HuH-7 (cell line): Measurements from ENCODE around the gene EFNA3.

Experiments
- DNase-seq: peaks from one replicate; pipeline ENCODE4 v3.0.0; 2011; ENCODE audit warnings: low spot score

The EFNA3 gene

DNA sequence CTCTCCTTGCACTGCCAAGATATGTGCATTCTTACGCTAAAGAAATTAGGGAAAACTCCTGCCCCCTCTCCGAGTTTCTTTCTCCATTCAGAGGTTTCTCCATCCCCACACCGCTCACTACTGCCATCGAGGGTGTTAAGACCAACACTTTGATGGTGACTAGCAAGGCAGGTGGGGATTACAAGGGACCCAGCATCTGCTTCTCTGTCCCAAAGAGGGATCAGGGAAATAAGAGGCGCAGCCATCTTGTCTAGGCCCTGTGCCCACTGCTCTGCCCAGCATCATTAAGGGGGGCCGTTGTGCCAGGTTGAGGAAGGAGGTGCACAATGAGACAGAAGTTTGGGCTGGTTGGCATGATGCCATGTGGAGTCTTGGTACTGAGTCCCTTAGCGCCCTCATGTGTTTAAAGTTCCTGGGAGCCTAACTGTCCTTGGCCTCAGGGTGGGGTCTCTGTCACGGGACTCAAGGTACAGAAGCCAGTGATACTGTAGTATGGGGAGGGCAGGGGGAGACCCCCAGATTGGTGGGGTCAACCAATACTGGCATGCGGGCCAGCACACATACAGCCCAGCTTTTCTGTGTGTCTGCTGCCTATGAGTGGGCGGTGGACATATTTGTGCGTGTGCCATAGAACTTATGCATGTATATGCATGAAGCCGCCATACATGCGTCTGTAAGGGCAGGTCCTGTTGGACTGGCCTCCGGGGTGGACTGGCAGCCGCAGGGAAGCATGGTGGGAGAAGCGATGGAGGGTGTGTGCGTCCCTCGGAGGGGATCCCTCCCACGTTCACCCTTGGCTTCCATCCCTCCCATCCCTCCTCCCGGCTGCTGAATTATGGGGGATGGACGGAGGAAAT, 5.5 kb downstream of the EFNA3 start:
- DNase-seq: no peak

DNA sequence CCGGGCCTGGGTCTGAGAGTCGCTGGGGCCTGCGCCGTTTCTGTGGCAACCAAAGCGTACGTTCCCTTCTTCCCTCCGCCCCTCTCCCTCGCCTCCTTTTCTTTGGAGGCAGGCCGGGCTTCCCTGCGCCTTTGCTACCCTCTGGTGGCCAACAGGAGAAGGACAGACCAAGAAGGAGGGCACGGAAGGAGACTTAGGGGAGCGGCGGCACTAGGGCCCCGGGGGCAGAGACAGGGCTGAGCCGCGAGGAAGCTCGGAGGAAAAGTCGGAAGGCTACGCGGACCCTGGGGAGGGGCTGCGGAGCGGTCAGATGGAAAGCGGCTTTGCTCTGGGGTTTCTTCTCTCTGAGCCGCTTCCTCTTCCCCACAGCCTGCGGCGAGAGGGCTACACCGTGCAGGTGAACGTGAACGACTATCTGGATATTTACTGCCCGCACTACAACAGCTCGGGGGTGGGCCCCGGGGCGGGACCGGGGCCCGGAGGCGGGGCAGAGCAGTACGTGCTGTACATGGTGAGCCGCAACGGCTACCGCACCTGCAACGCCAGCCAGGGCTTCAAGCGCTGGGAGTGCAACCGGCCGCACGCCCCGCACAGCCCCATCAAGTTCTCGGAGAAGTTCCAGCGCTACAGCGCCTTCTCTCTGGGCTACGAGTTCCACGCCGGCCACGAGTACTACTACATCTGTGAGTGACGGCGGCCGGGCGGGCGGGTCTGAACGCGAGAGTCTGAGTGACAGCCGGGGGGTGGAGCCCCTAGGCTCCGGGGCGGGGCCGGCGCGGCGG, 6.3 kb downstream of the EFNA3 start:
- peak; percentile 96 for DNase-seq

- DNase-seq: no peak
Observed at GRCh38 chr1:155085504-155086127, 7.0 kb downstream of the EFNA3 start.

DNA sequence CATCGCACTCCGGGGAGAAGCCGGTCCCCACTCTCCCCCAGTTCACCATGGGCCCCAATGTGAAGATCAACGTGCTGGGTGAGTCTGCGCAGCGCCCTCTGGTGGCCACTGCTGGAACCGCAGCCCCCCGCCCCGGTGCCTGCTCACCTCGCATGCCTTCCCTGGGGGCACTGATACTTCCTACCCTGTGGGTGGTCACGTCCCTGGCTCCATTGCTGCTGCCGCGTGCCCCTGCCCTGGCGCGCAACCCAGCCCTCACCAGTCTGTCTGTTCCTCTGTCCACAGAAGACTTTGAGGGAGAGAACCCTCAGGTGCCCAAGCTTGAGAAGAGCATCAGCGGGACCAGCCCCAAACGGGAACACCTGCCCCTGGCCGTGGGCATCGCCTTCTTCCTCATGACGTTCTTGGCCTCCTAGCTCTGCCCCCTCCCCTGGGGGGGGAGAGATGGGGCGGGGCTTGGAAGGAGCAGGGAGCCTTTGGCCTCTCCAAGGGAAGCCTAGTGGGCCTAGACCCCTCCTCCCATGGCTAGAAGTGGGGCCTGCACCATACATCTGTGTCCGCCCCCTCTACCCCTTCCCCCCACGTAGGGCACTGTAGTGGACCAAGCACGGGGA, 7.6 kb downstream of the EFNA3 start:
- peak; percentile 90 for DNase-seq

GRCh38 chr1:155086856-155087535, 8.4 kb downstream of the EFNA3 start:
- DNase-seq: peak; percentile 60

DNA sequence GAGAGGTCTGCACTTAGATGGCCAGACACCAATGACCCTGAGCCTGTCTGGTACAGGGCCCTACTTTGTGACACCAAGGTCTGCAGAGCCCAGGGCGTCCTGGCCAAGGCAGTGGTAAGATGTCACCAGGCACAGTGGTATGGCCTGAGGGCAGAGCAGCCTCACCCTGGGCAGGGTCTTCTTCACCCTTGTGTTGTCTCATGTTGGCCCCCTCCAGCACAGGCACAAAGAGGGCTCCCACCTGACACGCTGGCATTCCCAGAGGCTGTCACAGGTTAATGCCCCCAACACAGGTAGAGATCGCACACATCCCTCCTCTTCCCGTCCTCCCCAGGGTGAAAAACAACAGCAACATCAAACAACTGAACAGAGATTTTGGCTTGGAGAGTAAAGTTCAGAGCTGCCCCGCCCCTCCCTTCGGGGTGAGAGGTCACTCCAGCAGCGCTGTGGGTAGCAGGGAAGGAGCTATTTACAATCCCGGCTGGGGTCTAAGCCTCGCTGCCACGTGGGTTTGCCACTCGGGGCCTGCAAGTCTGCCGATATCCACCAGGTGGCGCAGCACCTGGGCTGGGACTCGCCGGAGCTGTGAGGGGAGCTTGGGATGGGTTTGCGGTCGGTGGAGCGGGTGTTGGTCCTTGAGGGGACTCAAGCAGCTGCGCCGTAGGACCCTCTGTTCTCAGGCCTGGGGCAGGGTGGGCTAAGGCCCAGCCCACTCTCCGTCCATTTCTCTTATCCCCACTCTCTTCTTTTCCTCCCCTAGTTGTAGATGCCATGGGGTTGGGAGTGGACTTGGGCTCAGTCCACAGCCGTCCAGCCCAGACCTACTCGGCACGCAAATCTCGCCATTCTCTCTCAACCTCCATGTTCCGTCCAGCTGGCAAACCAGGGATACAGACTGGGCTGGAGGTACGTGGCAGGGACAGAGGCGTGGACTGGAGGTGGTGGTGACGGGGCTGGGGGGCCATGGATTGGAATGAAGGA, 12.7 kb downstream of the EFNA3 start:
- peak; percentile 91 for DNase-seq

GRCh38 chr1:155092131-155092530, 13.5 kb downstream of the EFNA3 start:
- DNase-seq: no peak

- no peak for DNase-seq
Observed at GRCh38 chr1:155092641-155093040, 14.0 kb downstream of the EFNA3 start.

DNA sequence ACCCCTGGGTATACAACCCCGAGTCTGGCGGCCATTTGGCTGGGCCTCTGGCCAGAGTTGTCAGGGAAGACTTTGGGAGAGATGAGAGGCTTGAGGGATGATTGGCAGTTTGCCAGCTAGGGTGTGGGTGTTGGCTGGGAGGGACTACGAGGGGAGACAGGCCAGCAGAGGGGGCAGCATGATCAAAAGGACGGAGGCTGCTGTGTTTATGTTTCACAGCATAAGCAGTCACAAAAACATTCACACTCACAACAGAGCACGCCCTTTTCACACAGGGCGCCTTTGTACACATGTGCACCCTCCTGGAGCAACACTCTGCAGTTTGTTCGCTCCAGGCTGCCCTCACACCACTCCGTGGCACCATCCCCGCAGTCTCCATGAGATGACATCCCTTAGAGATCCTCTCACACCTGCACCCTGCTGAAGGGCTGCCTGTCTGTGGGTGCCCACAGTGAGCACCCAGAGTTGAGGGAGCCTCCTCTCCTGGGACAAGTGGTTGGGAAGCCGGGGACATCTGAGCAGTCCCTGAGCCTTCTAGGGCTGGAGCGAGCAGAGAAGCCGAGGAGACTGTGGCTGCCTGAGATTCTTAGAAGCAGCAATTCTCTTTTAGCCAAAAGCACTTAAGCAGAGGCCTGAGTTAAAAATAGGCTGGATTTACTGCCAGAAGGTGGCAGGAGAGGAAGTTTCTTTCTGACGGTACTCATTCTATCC, 15.4 kb downstream of the EFNA3 start:
- no peak for DNase-seq

- no peak for DNase-seq
Observed at GRCh38 chr1:155094622-155094948, 15.9 kb downstream of the EFNA3 start.

- no peak for DNase-seq
Observed at GRCh38 chr1:155099331-155099730, 20.7 kb downstream of the EFNA3 start.

DNA sequence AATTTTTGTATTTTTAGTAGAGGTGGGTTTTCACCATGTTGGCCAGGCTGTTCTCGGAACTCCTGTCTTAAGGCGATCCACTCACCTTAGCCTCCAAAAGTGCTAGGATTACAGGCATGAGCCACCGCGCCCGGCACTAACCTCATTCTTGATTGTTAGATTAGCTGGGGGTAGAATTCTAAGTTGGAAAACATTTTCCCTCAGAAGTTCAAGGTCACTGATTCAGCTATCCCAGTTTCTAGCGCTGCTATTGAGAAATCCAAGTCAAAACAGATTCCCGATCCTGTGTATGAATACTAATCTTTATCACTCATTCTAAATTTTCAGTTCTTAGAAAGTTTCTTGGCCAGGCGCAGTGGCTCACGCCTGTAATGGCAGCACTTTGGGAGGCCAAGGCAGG, 24.7 kb downstream of the EFNA3 start:
- DNase-seq: no peak

DNA sequence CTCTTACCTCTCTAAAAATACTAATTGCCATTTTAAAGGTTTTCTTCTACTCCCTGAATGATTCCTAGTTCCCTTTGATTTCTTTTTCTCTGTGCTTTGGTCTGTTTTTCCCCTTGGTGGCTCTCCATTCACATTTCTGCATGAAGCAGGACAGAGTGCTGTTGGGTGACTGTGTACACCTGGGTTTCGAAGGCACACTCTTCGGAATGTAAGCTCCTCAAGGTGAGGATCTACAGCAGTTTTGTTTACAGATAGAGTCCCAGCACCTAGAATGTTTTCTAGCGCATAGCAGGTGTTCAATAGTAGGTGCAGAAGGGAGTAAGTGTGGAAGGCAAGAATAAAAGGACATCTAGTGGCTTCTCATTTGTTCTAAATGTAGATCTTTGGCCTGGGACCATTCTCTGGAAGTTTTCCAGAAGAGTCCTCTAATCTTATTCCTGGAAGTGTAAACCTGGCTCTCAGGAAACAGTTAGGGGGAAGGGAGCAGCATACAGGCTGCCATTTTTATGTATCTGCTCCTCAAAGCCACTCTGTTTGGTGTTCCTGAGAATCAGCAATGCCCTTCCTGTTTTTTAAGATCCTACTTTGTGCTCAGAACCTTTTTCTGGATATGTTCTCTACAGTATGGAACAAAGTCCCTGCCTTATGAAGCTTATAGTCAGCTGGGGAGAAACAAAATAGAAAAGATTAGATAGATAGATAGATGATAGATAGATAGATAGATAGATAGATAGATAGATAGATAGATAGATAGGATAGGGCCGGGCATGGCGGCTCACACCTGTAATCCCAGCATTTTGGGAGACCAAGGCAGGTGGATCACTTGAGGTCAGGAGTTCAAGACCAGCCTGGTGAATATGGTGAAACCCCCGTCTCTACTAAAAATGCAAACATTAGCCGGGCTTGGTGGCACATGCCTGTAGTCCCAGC, 26.2 kb downstream of the EFNA3 start:
- DNase-seq: no peak

DNA sequence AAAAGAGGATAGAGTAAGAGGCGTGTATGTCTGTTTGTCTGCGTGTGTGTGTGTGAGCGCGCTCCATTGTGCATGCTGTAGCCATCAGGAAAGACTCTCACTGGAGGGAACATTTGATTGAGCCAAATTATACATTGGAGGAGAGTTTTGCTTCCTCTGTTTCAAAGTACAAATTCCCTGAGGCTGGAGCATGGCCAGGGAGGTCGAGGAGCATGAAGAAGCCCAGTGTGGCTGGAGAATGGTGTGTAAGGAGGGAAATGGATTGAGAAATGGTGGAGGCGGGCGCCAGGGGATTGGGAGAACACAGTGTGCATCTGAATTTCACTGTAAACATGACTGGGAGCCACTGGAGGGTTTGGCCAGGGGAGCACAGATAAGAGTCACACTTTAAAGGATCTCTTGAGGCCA, 27.0 kb downstream of the EFNA3 start:
- no peak for DNase-seq

- DNase-seq: no peak
Observed at GRCh38 chr1:155106862-155107261, 28.2 kb downstream of the EFNA3 start.

GRCh38 chr1:155107309-155108264, 28.9 kb downstream of the EFNA3 start:
- DNase-seq: peak; percentile 65

DNA sequence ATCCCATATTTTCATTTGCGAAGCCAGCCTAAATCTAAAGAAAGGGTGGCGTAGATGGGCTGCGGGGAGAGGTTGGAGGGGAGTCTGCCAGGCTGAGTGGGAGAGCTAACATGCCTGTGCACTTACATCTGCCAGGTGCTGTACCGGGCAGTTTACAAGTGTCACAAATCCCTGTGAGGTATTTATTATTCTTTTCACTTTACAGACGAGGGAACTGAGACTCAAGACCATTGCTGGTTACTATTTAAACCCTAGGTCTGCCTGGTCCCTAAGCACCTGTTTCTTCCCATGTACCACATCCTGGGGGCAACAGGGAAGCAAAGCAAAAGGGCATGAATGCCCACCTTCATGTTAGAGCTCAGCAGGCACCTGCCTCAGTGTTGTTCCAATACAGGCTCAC, 29.7 kb downstream of the EFNA3 start:
- DNase-seq: no peak

- no peak for DNase-seq
Observed at GRCh38 chr1:155110381-155110780, 31.7 kb downstream of the EFNA3 start.
